ENCODE results near the gene MACROD2.

The MACROD2 gene

DNA sequence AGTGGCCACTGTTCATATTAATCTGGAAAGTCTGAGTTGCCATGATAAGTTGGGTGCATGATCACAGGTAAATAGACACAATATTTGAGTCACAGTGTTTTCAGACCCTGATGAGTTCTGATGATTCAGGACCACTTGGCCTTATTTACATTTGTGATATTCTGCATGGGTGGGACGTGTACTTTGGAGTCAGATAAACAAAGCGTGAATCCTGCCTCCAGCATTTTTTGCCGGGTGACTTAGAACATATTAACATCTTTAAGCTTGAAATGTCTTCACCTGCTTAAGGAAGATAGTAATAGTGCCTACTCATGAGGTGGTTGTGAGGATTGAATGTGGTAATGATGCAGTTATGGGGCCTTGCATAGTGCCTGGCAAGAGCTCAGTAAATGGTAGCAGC is 1582.8 kb downstream of the MACROD2 start:
- DNase-seq (ENCODE audit: low read depth in 2 of 2), result no peak

DNA sequence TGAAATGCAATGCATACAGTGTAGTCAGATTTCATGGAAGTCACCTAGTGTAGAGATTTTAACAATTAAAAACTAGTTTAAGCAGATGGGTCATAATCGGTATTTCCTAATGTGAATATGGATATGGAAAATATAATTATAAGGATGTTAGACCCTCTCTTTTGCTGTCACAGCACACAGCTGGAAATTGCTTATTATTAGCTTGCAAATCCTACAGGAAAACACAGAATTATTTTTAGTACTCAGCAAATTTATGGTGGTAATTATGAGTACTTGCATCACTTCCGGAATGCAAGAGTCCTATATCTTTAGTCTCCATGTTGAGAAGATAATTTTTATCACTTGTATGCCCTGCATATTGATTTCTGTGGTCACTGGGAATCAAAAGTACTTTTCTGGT is 1584.4 kb downstream of the MACROD2 start:
- no peak for DNase-seq (ENCODE audit: low read depth in 2 of 2)

DNA sequence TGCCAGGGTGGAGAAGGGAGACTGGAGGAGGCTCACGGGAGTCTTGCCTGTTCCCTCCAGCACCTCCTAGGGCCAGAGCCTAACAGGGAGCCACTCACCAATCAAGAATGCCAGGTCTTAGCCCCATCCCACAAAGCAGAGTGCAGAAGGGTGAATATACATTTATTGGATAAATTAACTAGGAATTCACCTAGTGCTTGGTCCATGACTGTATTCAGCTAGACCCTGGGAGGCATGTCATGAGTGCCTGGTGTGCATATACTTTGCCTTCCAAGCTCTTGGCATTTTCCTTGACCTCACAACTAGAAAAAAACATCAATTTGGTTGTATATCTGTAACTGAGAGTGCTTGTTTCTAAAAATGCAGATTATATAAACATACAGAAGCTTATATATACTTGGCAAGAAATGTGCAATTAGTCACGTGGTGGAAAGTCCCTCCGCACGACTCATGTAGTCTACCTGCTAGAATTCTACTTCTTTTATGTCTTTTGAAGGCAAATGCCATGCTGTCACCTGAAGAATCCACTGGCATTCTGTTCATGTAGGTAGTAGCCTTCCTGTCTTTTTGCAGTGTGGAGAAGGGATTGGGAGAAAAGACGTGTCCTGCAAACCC is 1586.9 kb downstream of the MACROD2 start:
- no peak for DNase-seq (ENCODE audit: low read depth in 2 of 2)

GRCh38 chr20:15584507-15584906 is 1589.2 kb downstream of the MACROD2 start:
- DNase-seq (ENCODE audit: low read depth in 2 of 2), result no peak

- no peak for DNase-seq (ENCODE audit: low read depth in 2 of 2)
Observed at GRCh38 chr20:15593081-15593480, 1597.8 kb downstream of the MACROD2 start.

DNA sequence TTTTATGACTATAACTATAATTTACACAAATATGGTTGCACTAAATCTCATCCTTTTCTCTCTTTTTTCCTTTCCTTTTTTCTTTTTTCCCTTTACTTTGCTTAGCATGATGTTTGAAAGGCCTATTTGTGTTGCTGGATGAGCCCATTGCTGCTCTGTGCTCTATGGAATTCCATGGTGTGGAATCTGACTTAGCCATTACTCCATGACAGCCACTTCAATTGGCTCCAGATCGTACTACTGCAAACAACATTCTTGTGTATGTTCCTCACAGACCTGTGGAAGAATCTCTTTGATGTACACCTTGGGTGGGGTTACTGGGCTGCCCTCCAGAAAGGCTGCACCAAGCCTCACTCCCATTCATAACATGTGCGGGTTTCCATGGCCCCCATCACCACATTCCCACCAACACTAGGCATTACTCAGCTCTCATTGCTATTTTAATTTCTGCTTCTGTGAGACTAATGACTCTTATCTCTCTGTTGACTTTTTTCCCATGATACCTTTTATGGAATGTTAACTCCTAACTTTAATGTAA is 1598.9 kb downstream of the MACROD2 start:
- no peak for DNase-seq (ENCODE audit: low read depth in 2 of 2)

DNA sequence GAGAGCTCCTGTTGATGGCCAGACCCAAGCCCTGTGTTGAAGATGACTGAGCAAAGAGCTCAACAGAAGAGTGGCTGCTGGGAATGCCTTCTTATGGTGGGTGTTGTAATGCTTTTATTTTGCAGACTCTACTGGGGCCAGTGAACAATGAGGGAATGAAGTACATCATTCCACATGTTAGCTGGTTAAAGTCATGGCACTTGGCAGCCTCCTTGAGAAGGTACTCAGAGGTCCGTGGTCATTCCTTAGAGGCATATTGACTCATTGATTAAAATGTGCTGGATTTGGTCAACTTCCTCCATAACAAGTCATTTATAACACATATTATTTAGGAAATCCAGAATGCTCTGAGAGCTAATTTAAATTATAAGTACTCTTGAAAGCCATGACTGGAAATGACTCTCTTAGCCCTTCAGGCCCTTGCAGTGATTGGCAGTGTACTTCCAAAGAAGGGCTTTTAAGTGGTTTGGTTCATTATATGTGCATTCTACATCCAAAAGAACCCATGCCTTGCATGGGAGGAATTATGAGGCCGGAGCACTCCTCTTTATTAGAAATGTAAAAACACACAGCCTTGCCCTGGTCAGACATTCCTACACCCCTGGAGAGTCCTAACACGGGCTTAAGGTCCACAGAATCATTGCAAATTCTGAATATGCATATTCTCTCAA is 1601.0 kb downstream of the MACROD2 start:
- no peak for DNase-seq (ENCODE audit: low read depth in 2 of 2)

GRCh38 chr20:15597306-15597705 is 1602.0 kb downstream of the MACROD2 start:
- DNase-seq (ENCODE audit: low read depth in 2 of 2), result no peak

GRCh38 chr20:15599961-15600360 is 1604.6 kb downstream of the MACROD2 start:
- DNase-seq (ENCODE audit: low read depth in 2 of 2), result no peak

- no peak for DNase-seq (ENCODE audit: low read depth in 2 of 2)
Observed at GRCh38 chr20:15600565-15600964, 1605.2 kb downstream of the MACROD2 start.

DNA sequence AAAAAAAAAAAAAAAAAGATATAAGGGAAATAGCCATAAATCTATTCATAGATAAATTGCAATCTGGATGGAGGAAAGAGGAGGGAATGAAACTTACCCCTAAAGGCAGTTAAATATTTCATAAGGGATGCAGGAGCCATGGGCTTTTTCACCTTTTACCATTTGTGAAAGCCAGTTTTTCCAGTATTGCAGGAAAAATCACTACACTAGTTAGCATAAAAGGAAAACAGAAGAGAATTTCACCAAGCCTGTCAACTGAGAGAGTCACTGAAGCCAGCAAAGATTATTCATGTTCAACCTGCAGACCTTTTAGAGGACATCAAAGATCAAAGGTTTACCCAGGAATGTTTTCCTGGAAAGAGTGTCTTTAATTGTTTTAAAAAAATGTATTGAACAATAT is 1608.2 kb downstream of the MACROD2 start:
- no peak for DNase-seq (ENCODE audit: low read depth in 2 of 2)

GRCh38 chr20:15603978-15604805 is 1608.9 kb downstream of the MACROD2 start:
- no peak for DNase-seq (ENCODE audit: low read depth in 2 of 2)

GRCh38 chr20:15609921-15610320 is 1614.6 kb downstream of the MACROD2 start:
- no peak for DNase-seq (ENCODE audit: low read depth in 2 of 2)

- no peak for DNase-seq (ENCODE audit: low read depth in 2 of 2)
Observed at GRCh38 chr20:15610787-15611186, 1615.5 kb downstream of the MACROD2 start.

DNA sequence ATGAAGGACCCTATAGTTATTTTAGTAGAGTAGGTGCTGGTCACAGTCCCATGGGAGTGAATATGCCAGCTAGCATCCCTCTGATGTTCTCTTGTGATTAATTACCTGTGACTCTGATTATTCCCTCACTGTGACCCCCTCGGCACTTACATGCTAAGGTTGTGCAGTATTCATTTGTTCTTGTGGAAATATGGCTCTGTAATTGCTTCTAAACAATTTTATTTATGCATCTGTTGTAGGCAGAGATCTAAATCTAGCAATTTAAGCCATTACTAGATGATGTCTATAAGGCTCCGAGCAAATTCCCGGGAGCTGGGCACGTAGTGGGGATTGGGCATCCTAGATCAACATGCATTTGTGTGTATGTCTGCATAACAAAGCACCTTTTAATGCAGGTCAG is 1616.2 kb downstream of the MACROD2 start:
- no peak for DNase-seq (ENCODE audit: low read depth in 2 of 2)

GRCh38 chr20:15612198-15612597 is 1616.9 kb downstream of the MACROD2 start:
- no peak for DNase-seq (ENCODE audit: low read depth in 2 of 2)

GRCh38 chr20:15612769-15613168 is 1617.5 kb downstream of the MACROD2 start:
- no peak for DNase-seq (ENCODE audit: low read depth in 2 of 2)

DNA sequence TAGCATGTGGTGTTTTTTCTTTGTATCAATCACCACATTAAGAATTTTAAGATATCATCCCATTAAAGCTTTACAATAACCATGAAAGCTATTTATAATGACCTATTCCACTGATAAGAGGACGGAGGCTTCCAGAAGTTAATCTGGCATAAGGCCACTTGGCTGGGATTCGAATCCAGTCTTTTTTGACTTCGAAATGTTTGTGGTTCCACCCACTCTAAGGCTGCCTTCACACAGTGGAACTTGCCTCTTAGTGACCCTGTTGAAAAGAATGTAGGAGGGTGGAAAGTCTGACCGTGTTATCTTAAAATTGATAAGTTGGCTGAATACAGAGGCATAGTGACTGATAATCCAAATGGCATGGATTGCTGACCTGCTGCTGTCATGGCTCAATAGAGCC is 1618.2 kb downstream of the MACROD2 start:
- no peak for DNase-seq (ENCODE audit: low read depth in 2 of 2)

GRCh38 chr20:15616626-15617025 is 1621.3 kb downstream of the MACROD2 start:
- DNase-seq (ENCODE audit: low read depth in 2 of 2), result no peak

- DNase-seq (ENCODE audit: low read depth in 2 of 2), result no peak
Observed at GRCh38 chr20:15618110-15618509, 1622.8 kb downstream of the MACROD2 start.

DNA sequence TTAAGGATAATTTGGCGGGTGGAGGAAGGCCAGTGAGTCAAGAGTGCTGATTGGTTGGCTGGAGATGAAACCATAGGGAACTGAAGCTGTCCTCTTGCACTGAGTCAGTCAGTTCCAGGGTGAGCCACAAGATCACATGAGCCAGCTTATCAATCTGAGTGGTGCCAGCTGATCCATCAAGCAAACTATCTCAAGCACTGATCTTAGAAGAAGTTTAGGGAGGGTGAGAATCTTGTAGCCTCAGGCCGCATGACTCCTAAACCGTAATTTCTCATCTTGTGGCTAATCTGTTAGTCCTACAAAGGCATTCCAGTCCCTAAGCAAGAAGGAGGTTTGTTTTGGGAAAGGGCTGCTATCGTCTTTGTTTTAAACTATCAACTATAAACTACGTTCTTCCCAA is 1623.6 kb downstream of the MACROD2 start:
- DNase-seq (ENCODE audit: low read depth in 2 of 2), result no peak

DNA sequence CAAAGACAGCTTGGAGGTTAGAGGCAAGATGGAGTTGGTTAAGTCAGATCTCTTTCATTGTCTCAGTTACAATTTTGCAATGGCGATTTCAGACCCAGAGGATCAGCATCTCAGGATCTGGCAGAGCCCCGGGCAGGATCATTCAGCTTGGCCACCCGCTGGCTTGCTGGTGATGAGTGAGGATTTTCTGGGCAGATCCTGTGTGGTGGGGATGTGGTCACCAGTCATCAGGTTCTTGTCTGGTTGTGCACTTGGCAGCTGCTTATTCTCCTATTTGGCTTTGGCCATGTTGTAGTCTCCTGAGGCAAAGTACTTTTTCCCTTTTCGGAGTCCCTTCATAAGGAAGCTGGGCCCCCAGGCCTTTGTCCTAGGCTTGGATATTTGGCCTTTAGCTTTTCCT is 1624.0 kb downstream of the MACROD2 start:
- no peak for DNase-seq (ENCODE audit: low read depth in 2 of 2)

DNA sequence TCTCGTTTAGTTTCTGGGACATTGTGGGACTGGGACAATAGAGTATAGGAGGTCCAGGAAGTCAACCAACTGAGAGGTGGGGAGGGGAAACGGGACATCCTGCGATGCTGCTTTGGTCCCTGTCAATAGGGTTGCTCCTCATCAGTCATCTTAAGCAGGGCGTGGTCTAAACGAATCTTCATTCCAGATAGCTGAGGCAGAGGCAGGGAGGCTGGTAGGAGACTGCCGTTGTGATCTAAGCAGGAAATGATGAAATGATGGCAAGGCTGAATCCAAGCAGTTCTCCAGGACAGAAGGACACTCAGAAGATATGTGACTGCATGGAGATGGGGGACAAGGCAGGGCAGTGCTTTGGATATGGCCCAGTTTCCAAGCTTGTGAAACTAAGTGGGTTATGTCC is 1624.5 kb downstream of the MACROD2 start:
- DNase-seq (ENCODE audit: low read depth in 2 of 2), result no peak

Measured in stimulated activated CD8-positive, alpha-beta memory T cell treated with anti-CD3 and anti-CD28 coated beads, Interleukin-2, amount 100 ng/mL, for 1 hour (primary cell).